Stimulated activated CD8-positive, alpha-beta memory T cell treated with anti-CD3 and anti-CD28 coated beads, Interleukin-7, amount 100 ng/mL, for 48 hours (primary cell): Measurements from ENCODE around the gene CUBN.
A peak's percentile ranks its signal among the peaks of the same experiment; 100 is the strongest.

Experiments used
- DNase-seq, 2 donors: peaks; one replicate each; pipeline ENCODE4 v3.0.0-alpha.2; 2020; ENCODE audit warnings: low read depth in 1 of 2; ENCODE audit errors: extremely low read depth in 1 of 2

Gene CUBN

GRCh38 chr10:17129741-17130140 is at the start of gene CUBN:
Gene CUBN (minus strand): TSS chr10:17129811. CDS start chr10:17129765, 46 bp downstream.
- DNase-seq: no peak

GRCh38 chr10:17179002-17179401 is 49.4 kb upstream of the CUBN start:
- DNase-seq: no peak

GRCh38 chr10:17178006-17178405 is 48.4 kb upstream of the CUBN start:
- DNase-seq: no peak

GRCh38 chr10:17177014-17177413 is 47.4 kb upstream of the CUBN start:
- no peak for DNase-seq

GRCh38 chr10:17176091-17176490 is 46.5 kb upstream of the CUBN start:
- DNase-seq: no peak

- DNase-seq: no peak
Measured at GRCh38 chr10:17175551-17175950, 45.9 kb upstream of the CUBN start.

- DNase-seq: no peak
Measured at GRCh38 chr10:17174626-17175025, 45.0 kb upstream of the CUBN start.

- no peak for DNase-seq
Measured at GRCh38 chr10:17171141-17171641, 41.6 kb upstream of the CUBN start.

GRCh38 chr10:17169803-17170202 is 40.2 kb upstream of the CUBN start:
- no peak for DNase-seq

- DNase-seq: no peak
Measured at GRCh38 chr10:17166699-17167098, 37.1 kb upstream of the CUBN start.

GRCh38 chr10:17162828-17163227 is 33.2 kb upstream of the CUBN start:
- no peak for DNase-seq

GRCh38 chr10:17161775-17162174 is 32.2 kb upstream of the CUBN start:
- no peak for DNase-seq

- no peak for DNase-seq
Measured at GRCh38 chr10:17157024-17157423, 27.4 kb upstream of the CUBN start.

- no peak for DNase-seq
Measured at GRCh38 chr10:17155826-17156225, 26.2 kb upstream of the CUBN start.

- no peak for DNase-seq
Measured at GRCh38 chr10:17154116-17154515, 24.5 kb upstream of the CUBN start.

- DNase-seq: no peak
Measured at GRCh38 chr10:17153321-17153720, 23.7 kb upstream of the CUBN start.

GRCh38 chr10:17151716-17152115 is 22.1 kb upstream of the CUBN start:
- no peak for DNase-seq

- no peak for DNase-seq
Measured at GRCh38 chr10:17147884-17148489, 18.4 kb upstream of the CUBN start.

GRCh38 chr10:17146892-17147291 is 17.3 kb upstream of the CUBN start:
- DNase-seq: no peak

- DNase-seq: no peak
Measured at GRCh38 chr10:17145239-17145638, 15.6 kb upstream of the CUBN start.

GRCh38 chr10:17144757-17145156 is 15.1 kb upstream of the CUBN start:
- DNase-seq: peak; percentile 28 to 68

- DNase-seq: no peak
Measured at GRCh38 chr10:17144032-17144431, 14.4 kb upstream of the CUBN start.

GRCh38 chr10:17143055-17143690 is 13.6 kb upstream of the CUBN start:
- no peak for DNase-seq
